ENCODE measurements around the gene OSBPL3. TPM values are rescaled to one million over a fixed set of nuclear protein-coding genes. Genes with fewer than 3 reads are reported as not detected.

The OSBPL3 gene
- total RNA-seq, 4 donors from 2014 or later = 1.2 to 9.0 (median 3.5) TPM

- intact Hi-C loops (cut with DNase I; ENCODE audit: low total_unique reads) = no loop called here
- no peaks in the 10 kb centered on the region for H3K36me3 ChIP-seq
- DNase-seq = no peak
- H3K27me3 ChIP-seq = no peaks in the 10 kb centered on the region
- H3K4me1 ChIP-seq = peaks cover 0 to 5% of the 10 kb centered on the region in 2 donors
- H3K27ac ChIP-seq = no peak overlapping the region
- H3K9me3 ChIP-seq = no peaks in the 10 kb centered on the region
- TF ChIP-seq, protein P1, sequence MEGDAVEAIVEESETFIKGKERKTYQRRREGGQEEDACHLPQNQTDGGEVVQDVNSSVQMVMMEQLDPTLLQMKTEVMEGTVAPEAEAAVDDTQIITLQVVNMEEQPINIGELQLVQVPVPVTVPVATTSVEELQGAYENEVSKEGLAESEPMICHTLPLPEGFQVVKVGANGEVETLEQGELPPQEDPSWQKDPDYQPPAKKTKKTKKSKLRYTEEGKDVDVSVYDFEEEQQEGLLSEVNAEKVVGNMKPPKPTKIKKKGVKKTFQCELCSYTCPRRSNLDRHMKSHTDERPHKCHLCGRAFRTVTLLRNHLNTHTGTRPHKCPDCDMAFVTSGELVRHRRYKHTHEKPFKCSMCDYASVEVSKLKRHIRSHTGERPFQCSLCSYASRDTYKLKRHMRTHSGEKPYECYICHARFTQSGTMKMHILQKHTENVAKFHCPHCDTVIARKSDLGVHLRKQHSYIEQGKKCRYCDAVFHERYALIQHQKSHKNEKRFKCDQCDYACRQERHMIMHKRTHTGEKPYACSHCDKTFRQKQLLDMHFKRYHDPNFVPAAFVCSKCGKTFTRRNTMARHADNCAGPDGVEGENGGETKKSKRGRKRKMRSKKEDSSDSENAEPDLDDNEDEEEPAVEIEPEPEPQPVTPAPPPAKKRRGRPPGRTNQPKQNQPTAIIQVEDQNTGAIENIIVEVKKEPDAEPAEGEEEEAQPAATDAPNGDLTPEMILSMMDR (IDR thresholded peaks at IDR 0.05) = no peak
- TF ChIP-seq POLR2A (IDR thresholded peaks at IDR 0.05) = no peak
- H3K4me3 ChIP-seq = no peak overlapping the region
These were observed 53.1 kb downstream of the OSBPL3 start for GRCh38 chr7:24926623-24927524.

- Histone ChIP-seq H3K9me3 (no peaks in the 10 kb centered on the region), H3K27ac (no peak overlapping the region), H3K4me1 (peaks cover 0 to 5% of the 10 kb centered on the region in 2 donors), H3K4me3 (no peak overlapping the region), H3K27me3 (no peaks in the 10 kb centered on the region), H3K36me3 (no peaks in the 10 kb centered on the region)
- intact Hi-C loops (cut with DNase I; ENCODE audit: low total_unique reads) = no loop called here
- no peak for TF ChIP-seq POLR2A (IDR thresholded peaks at IDR 0.05)
- TF ChIP-seq, protein P1 (IDR thresholded peaks at IDR 0.05) = no peak
- DNase-seq = no peak
These were observed 55.6 kb downstream of the OSBPL3 start for GRCh38 chr7:24924375-24924774.

GRCh38 chr7:24923172-24923865 lies 56.7 kb downstream of the OSBPL3 start:
- H3K4me3 ChIP-seq = no peak overlapping the region
- no peaks in the 10 kb centered on the region for H3K36me3 ChIP-seq
- no peak overlapping the region for H3K27ac ChIP-seq
- peaks cover 0 to 5% of the 10 kb centered on the region in 2 donors for H3K4me1 ChIP-seq
- DNase-seq = no peak
- intact Hi-C loops (cut with DNase I; ENCODE audit: low total_unique reads) = no loop called here
- no peaks in the 10 kb centered on the region for H3K27me3 ChIP-seq
- no peaks in the 10 kb centered on the region for H3K9me3 ChIP-seq
- TF ChIP-seq, protein P1 (IDR thresholded peaks at IDR 0.05) = no peak
- TF ChIP-seq POLR2A (IDR thresholded peaks at IDR 0.05) = no peak

DNA sequence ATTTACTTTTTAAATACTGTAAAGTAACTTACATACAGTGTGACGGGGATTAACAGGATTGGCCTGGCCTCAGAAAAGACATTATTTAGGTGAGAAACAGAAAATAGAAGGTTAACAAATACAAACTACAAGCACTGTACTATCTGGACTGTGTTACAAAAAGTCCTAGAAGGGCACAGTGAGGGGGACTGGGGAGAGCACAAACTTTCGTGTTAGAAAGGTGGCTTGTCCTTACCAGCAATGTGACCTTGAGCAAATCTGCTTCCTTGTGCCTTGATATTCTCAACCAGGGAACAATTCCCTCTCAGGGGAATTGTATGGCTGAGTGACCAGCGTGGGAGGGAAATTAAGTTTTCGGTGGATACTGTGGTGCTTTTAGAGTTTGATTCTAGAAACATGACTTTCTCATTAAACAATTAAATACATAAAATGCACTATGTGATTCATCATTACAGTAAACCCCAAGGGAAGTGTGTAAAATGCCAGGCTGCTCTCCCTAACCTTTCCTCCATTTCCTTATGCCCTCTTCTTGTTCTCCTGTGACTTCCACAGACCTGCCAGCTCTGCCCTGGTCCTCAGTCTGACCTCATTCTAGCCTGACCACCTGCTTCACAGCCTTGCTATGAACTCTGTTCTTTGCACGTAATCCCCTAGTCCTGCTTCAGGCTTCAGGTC lies 57.7 kb downstream of the OSBPL3 start:
- Histone ChIP-seq H3K36me3 (no peaks in the 10 kb centered on the region), H3K4me1 (peaks cover 0 to 2% of the 10 kb centered on the region in 2 donors), H3K27ac (no peak overlapping the region), H3K9me3 (no peaks in the 10 kb centered on the region), H3K27me3 (no peaks in the 10 kb centered on the region), H3K4me3 (no peak overlapping the region)
- DNase-seq = no peak
- intact Hi-C loops (cut with DNase I; ENCODE audit: low total_unique reads) = no loop called here
- TF ChIP-seq POLR2A (IDR thresholded peaks at IDR 0.05) = no peak
- TF ChIP-seq, protein P1 (IDR thresholded peaks at IDR 0.05) = no peak

Measured in uterus (tissue), 4 donors.